ENCODE results near the gene BTC.

BTC gene

GRCh38 chr4:74757136-74757535 lies 37.2 kb downstream of the BTC start:
- H3K4me1 ChIP-seq (ENCODE audit: insufficient read depth, low read length), result peaks cover 24% of the 10 kb centered on the region
- no peak overlapping the region for H3K27ac ChIP-seq (ENCODE audit: low read depth, low read length)
- H3K9me3 ChIP-seq (ENCODE audit: low read length), result no peaks in the 10 kb centered on the region
- H3K4me3 ChIP-seq (ENCODE audit: low read depth in 1 of 2, low read length in 2 of 2), result no peak overlapping the region
- no peaks in the 10 kb centered on the region for H3K36me3 ChIP-seq (ENCODE audit: insufficient read depth, low read length)
- no peak overlapping the region for H3K9ac ChIP-seq (ENCODE audit: low read length)
- no peaks in the 10 kb centered on the region for H3K27me3 ChIP-seq (ENCODE audit: control insufficient read depth in 1 of 2, insufficient read depth in 2 of 2, low read length in 2 of 2)

GRCh38 chr4:74755486-74755885 lies 38.8 kb downstream of the BTC start:
- Histone ChIP-seq H3K27me3 (ENCODE audit: control insufficient read depth in 1 of 2, insufficient read depth in 2 of 2, low read length in 2 of 2) (no peaks in the 10 kb centered on the region), H3K27ac (ENCODE audit: low read depth, low read length) (peak overlapping the region; percentile 38), H3K4me3 (ENCODE audit: low read depth in 1 of 2, low read length in 2 of 2) (no peak overlapping the region), H3K36me3 (ENCODE audit: insufficient read depth, low read length) (no peaks in the 10 kb centered on the region), H3K4me1 (ENCODE audit: insufficient read depth, low read length) (peaks cover 24% of the 10 kb centered on the region), H3K9me3 (ENCODE audit: low read length) (no peaks in the 10 kb centered on the region), H3K9ac (ENCODE audit: low read length) (no peak overlapping the region)

DNA sequence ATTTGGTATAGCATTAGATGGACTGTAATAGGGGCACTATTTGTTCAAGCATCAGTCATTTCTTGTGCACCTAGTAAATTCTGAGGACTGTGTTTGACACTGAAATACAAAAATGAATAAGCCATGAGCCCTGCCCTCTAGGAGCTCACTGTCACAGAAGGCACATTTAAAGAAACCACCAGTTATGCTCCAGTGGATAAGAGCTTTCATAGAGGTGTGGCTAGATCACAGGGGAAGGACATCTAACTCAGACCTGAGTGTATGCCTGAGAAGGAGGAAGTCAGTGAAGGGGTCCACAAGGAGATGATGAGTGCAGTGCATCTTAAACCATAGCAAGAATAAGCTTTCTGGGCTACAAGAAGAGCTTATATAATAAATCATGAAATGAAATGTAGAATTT lies 40.1 kb downstream of the BTC start:
- no peak overlapping the region for H3K4me3 ChIP-seq (ENCODE audit: low read depth in 1 of 2, low read length in 2 of 2)
- H3K27ac ChIP-seq (ENCODE audit: low read depth, low read length), result no peak overlapping the region
- no peaks in the 10 kb centered on the region for H3K36me3 ChIP-seq (ENCODE audit: insufficient read depth, low read length)
- H3K4me1 ChIP-seq (ENCODE audit: insufficient read depth, low read length), result peaks cover 23% of the 10 kb centered on the region
- H3K9me3 ChIP-seq (ENCODE audit: low read length), result no peaks in the 10 kb centered on the region
- no peaks in the 10 kb centered on the region for H3K27me3 ChIP-seq (ENCODE audit: control insufficient read depth in 1 of 2, insufficient read depth in 2 of 2, low read length in 2 of 2)
- H3K9ac ChIP-seq (ENCODE audit: low read length), result no peak overlapping the region

GRCh38 chr4:74752798-74753197 lies 41.5 kb downstream of the BTC start:
- Histone ChIP-seq H3K27ac (ENCODE audit: low read depth, low read length) (no peak overlapping the region), H3K27me3 (ENCODE audit: control insufficient read depth in 1 of 2, insufficient read depth in 2 of 2, low read length in 2 of 2) (no peaks in the 10 kb centered on the region), H3K36me3 (ENCODE audit: insufficient read depth, low read length) (no peaks in the 10 kb centered on the region), H3K9ac (ENCODE audit: low read length) (no peak overlapping the region), H3K9me3 (ENCODE audit: low read length) (no peaks in the 10 kb centered on the region), H3K4me1 (ENCODE audit: insufficient read depth, low read length) (peaks cover 9% of the 10 kb centered on the region), H3K4me3 (ENCODE audit: low read depth in 1 of 2, low read length in 2 of 2) (no peak overlapping the region)

- no peaks in the 10 kb centered on the region for H3K9me3 ChIP-seq (ENCODE audit: low read length)
- no peaks in the 10 kb centered on the region for H3K27me3 ChIP-seq (ENCODE audit: control insufficient read depth in 1 of 2, insufficient read depth in 2 of 2, low read length in 2 of 2)
- no peak overlapping the region for H3K4me3 ChIP-seq (ENCODE audit: low read depth in 1 of 2, low read length in 2 of 2)
- no peaks in the 10 kb centered on the region for H3K36me3 ChIP-seq (ENCODE audit: insufficient read depth, low read length)
- H3K27ac ChIP-seq (ENCODE audit: low read depth, low read length), result no peak overlapping the region
- H3K4me1 ChIP-seq (ENCODE audit: insufficient read depth, low read length), result peaks cover 8% of the 10 kb centered on the region
- no peak overlapping the region for H3K9ac ChIP-seq (ENCODE audit: low read length)
Measured at GRCh38 chr4:74751856-74752255, 42.5 kb downstream of the BTC start.

GRCh38 chr4:74751247-74751646 lies 43.1 kb downstream of the BTC start:
- Histone ChIP-seq H3K36me3 (ENCODE audit: insufficient read depth, low read length) (no peaks in the 10 kb centered on the region), H3K4me3 (ENCODE audit: low read depth in 1 of 2, low read length in 2 of 2) (no peak overlapping the region), H3K9ac (ENCODE audit: low read length) (no peak overlapping the region), H3K27me3 (ENCODE audit: control insufficient read depth in 1 of 2, insufficient read depth in 2 of 2, low read length in 2 of 2) (no peaks in the 10 kb centered on the region), H3K9me3 (ENCODE audit: low read length) (no peaks in the 10 kb centered on the region), H3K4me1 (ENCODE audit: insufficient read depth, low read length) (peaks cover 8% of the 10 kb centered on the region), H3K27ac (ENCODE audit: low read depth, low read length) (no peak overlapping the region)

GRCh38 chr4:74742185-74742584 lies 52.1 kb downstream of the BTC start:
- Histone ChIP-seq H3K9ac (ENCODE audit: low read length) (no peak overlapping the region), H3K9me3 (ENCODE audit: low read length) (no peaks in the 10 kb centered on the region), H3K4me3 (ENCODE audit: low read depth in 1 of 2, low read length in 2 of 2) (no peak overlapping the region), H3K36me3 (ENCODE audit: insufficient read depth, low read length) (no peaks in the 10 kb centered on the region), H3K4me1 (ENCODE audit: insufficient read depth, low read length) (peaks cover 16% of the 10 kb centered on the region), H3K27me3 (ENCODE audit: control insufficient read depth in 1 of 2, insufficient read depth in 2 of 2, low read length in 2 of 2) (no peaks in the 10 kb centered on the region), H3K27ac (ENCODE audit: low read depth, low read length) (no peak overlapping the region)

- Histone ChIP-seq H3K4me3 (ENCODE audit: low read depth in 1 of 2, low read length in 2 of 2) (no peak overlapping the region), H3K4me1 (ENCODE audit: insufficient read depth, low read length) (peaks cover 16% of the 10 kb centered on the region), H3K9me3 (ENCODE audit: low read length) (no peaks in the 10 kb centered on the region), H3K27me3 (ENCODE audit: control insufficient read depth in 1 of 2, insufficient read depth in 2 of 2, low read length in 2 of 2) (no peaks in the 10 kb centered on the region), H3K27ac (ENCODE audit: low read depth, low read length) (no peak overlapping the region), H3K36me3 (ENCODE audit: insufficient read depth, low read length) (no peaks in the 10 kb centered on the region), H3K9ac (ENCODE audit: low read length) (no peak overlapping the region)
Measured at GRCh38 chr4:74738464-74739143, 55.7 kb downstream of the BTC start.

DNA sequence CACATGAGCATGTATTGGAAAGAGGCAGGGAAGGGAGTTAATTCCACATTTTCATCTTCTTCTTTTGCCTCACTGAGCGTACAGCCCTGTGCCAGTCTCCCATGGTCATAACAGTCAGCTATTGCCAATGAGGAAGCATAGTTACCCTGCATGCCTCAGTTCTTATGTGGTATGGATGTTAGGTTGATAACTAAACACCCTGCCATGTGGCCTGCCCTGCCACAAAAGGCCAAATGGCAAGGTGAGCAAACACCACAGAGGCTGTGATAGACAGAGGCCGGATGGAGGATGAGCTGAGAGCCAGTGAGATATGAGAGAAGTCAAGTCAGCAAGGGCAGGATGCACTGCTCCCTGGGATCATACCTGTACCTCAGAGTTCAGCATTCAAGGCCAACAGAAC lies 59.3 kb downstream of the BTC start:
- H3K9ac ChIP-seq (ENCODE audit: low read length), result no peak overlapping the region
- H3K27ac ChIP-seq (ENCODE audit: low read depth, low read length), result no peak overlapping the region
- H3K4me1 ChIP-seq (ENCODE audit: insufficient read depth, low read length), result peaks cover 11% of the 10 kb centered on the region
- H3K36me3 ChIP-seq (ENCODE audit: insufficient read depth, low read length), result no peaks in the 10 kb centered on the region
- no peaks in the 10 kb centered on the region for H3K27me3 ChIP-seq (ENCODE audit: control insufficient read depth in 1 of 2, insufficient read depth in 2 of 2, low read length in 2 of 2)
- no peak overlapping the region for H3K4me3 ChIP-seq (ENCODE audit: low read depth in 1 of 2, low read length in 2 of 2)
- H3K9me3 ChIP-seq (ENCODE audit: low read length), result no peaks in the 10 kb centered on the region

DNA sequence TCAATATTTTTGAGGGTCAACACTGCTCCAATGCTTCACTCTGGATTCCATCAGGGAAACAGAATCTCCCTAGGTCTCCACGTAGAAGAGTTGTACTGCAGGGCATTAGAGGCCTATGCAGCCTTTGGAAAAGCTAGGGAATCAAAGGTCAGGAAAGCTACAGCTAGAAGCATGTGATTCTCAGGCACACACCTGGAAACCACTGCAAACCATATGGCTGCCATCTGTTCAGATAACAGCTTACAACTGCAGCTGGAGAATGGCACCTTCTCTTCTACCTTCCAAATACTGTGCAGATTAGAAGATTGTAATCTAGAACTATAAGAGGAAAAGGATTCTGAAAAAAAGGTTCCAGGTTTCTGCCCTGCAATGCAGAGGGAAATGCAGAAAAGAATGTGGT lies 60.6 kb downstream of the BTC start:
- H3K9ac ChIP-seq (ENCODE audit: low read length), result no peak overlapping the region
- no peaks in the 10 kb centered on the region for H3K36me3 ChIP-seq (ENCODE audit: insufficient read depth, low read length)
- H3K4me1 ChIP-seq (ENCODE audit: insufficient read depth, low read length), result peaks cover 2% of the 10 kb centered on the region
- H3K4me3 ChIP-seq (ENCODE audit: low read depth in 1 of 2, low read length in 2 of 2), result no peak overlapping the region
- H3K27ac ChIP-seq (ENCODE audit: low read depth, low read length), result no peak overlapping the region
- no peaks in the 10 kb centered on the region for H3K9me3 ChIP-seq (ENCODE audit: low read length)
- H3K27me3 ChIP-seq (ENCODE audit: control insufficient read depth in 1 of 2, insufficient read depth in 2 of 2, low read length in 2 of 2), result no peaks in the 10 kb centered on the region

- Histone ChIP-seq H3K27ac (ENCODE audit: low read depth, low read length) (no peak overlapping the region), H3K4me3 (ENCODE audit: low read depth in 1 of 2, low read length in 2 of 2) (no peak overlapping the region), H3K9ac (ENCODE audit: low read length) (no peak overlapping the region), H3K9me3 (ENCODE audit: low read length) (no peaks in the 10 kb centered on the region), H3K36me3 (ENCODE audit: insufficient read depth, low read length) (no peaks in the 10 kb centered on the region), H3K27me3 (ENCODE audit: control insufficient read depth in 1 of 2, insufficient read depth in 2 of 2, low read length in 2 of 2) (no peaks in the 10 kb centered on the region), H3K4me1 (ENCODE audit: insufficient read depth, low read length) (no peaks in the 10 kb centered on the region)
Measured at GRCh38 chr4:74724979-74725378, 69.3 kb downstream of the BTC start.

GRCh38 chr4:74716436-74716765 lies 77.9 kb downstream of the BTC start:
- no peaks in the 10 kb centered on the region for H3K27me3 ChIP-seq (ENCODE audit: control insufficient read depth in 1 of 2, insufficient read depth in 2 of 2, low read length in 2 of 2)
- no peak overlapping the region for H3K9ac ChIP-seq (ENCODE audit: low read length)
- H3K27ac ChIP-seq (ENCODE audit: low read depth, low read length), result no peak overlapping the region
- no peaks in the 10 kb centered on the region for H3K36me3 ChIP-seq (ENCODE audit: insufficient read depth, low read length)
- H3K4me3 ChIP-seq (ENCODE audit: low read depth in 1 of 2, low read length in 2 of 2), result no peak overlapping the region
- peaks cover 3% of the 10 kb centered on the region for H3K9me3 ChIP-seq (ENCODE audit: low read length)
- H3K4me1 ChIP-seq (ENCODE audit: insufficient read depth, low read length), result peaks cover 11% of the 10 kb centered on the region
